Mucosa of descending colon (tissue), 3 donors: Measurements from ENCODE around the gene LEKR1. TPM values are rescaled to one million over a fixed set of nuclear protein-coding genes. Genes with fewer than 3 reads are reported as not detected.
"Not testable (repeated sequence)": the region's sequence is repeated elsewhere in the genome, so short reads cannot be mapped to it uniquely, and the experiment has no call there.

Experiments
- ATAC-seq: fragments of 200-7000 bp; cut with Tn5 transposase; one replicate; pipeline ENCODE4 v1.9.1; 2020; ENCODE audit warnings: mild to moderate bottlenecking, moderate library complexity
- DNase-seq, 3 donors: peaks; one replicate each; pipeline ENCODE4 v3.0.0-alpha.2; 2020
- H3K36me3 ChIP-seq: fragments of 200-600 bp; one replicate; pipeline ENCODE4 v1.8.0; 2021; ENCODE audit warnings: low read depth, mild to moderate bottlenecking
- H3K4me1 ChIP-seq: fragments of 200-600 bp; one replicate; pipeline ENCODE4 v1.8.0; 2021; ENCODE audit warnings: low read depth, mild to moderate bottlenecking
- H3K4me3 ChIP-seq: fragments of 200-600 bp; one replicate; pipeline ENCODE4 v1.8.0; 2021; ENCODE audit warnings: mild to moderate bottlenecking
- H3K9me3 ChIP-seq: fragments of 200-600 bp; one replicate; pipeline ENCODE4 v1.8.0; 2021; ENCODE audit warnings: mild to moderate bottlenecking
- CTCF ChIP-seq: fragments of 200-600 bp; IDR thresholded peaks from one replicate; pipeline ENCODE4 v1.8.0; 2022; ENCODE audit warnings: antibody characterized with exemption, mild to moderate bottlenecking
- intact Hi-C, 2 donors: fragments of 100-400 bp; cut with DNase I in 1 of 2; cut with micrococcal nuclease in 1 of 2; formaldehyde crosslinking; loops; one replicate each; pipeline versions ENCODE4 v1.11.0 to v1.11.1; 2022; cut with DNase I, micrococcal nuclease
- total RNA-seq, 3 donors: library from RNA; stranded (reverse); fragmentation: NEBNext Ultra II Directional in 2 of 3; extraction: Animal tissue kit (Norgen Biotek cat#: 25700) in 2 of 3; gene quantifications; one replicate each; pipeline versions ENCODE4 v1.2.1 to v1.2.4, GENCODE V29; 2021 to 2023
- donor health status: DM: no; HTN: no; CAD: no; lungs with moderate emphysema.
- donor health status: DM: no; HTN: no; CAD: no.
- donor health status: DM: no; HTN: yes; CAD: no.

The LEKR1 gene
- total RNA-seq, 3 donors from 2014 or later = 1.9 to 3.5 (median 1.9) TPM

GRCh38 chr3:156888176-156888575 lies 62.0 kb downstream of the LEKR1 start:
- no peaks in the 10 kb centered on the region for H3K4me1 ChIP-seq

GRCh38 chr3:156888576-156888975 lies 62.4 kb downstream of the LEKR1 start:
- H3K4me1 ChIP-seq = no peaks in the 10 kb centered on the region
- intact Hi-C loops = no loop called here
- no peaks in the 10 kb centered on the region for H3K36me3 ChIP-seq
- ATAC-seq = no peak
- no peak for DNase-seq
- TF ChIP-seq CTCF = no peak
- peaks cover 5% of the 10 kb centered on the region for H3K9me3 ChIP-seq
- H3K4me3 ChIP-seq = no peak overlapping the region

More at GRCh38 chr3:156888176-156888575, 62.0 kb downstream of the LEKR1 start:
- no peak for ATAC-seq
- TF ChIP-seq CTCF = no peak
- no peak for DNase-seq
- no peaks in the 10 kb centered on the region for H3K36me3 ChIP-seq
- peaks cover 9% of the 10 kb centered on the region for H3K9me3 ChIP-seq
- intact Hi-C loops = no loop called here
- H3K4me3 ChIP-seq = no peak overlapping the region

- TF ChIP-seq CTCF = no peak
- DNase-seq (no peak), ATAC-seq (no peak)
- no peaks in the 10 kb centered on the region for H3K36me3 ChIP-seq
- H3K4me1 ChIP-seq = no peaks in the 10 kb centered on the region
- no peak overlapping the region for H3K4me3 ChIP-seq
- H3K9me3 ChIP-seq = no peaks in the 10 kb centered on the region
- intact Hi-C loops = no loop called here
Measured at GRCh38 chr3:156892701-156893100, 66.5 kb downstream of the LEKR1 start.

GRCh38 chr3:156895374-156895773 lies 69.2 kb downstream of the LEKR1 start:
- DNase-seq, H3K9me3 ChIP-seq, H3K4me3 ChIP-seq, intact Hi-C loops, H3K4me1 ChIP-seq, H3K36me3 ChIP-seq, ATAC-seq: not testable (repeated sequence)

GRCh38 chr3:156897851-156898250 lies 71.7 kb downstream of the LEKR1 start:
- intact Hi-C loops, H3K36me3 ChIP-seq, H3K4me1 ChIP-seq, H3K9me3 ChIP-seq, H3K4me3 ChIP-seq, DNase-seq, ATAC-seq: not testable (repeated sequence)

GRCh38 chr3:156898296-156898880 lies 72.2 kb downstream of the LEKR1 start:
- Histone ChIP-seq H3K4me1 (no peaks in the 10 kb centered on the region), H3K4me3 (no peak overlapping the region), H3K9me3 (no peaks in the 10 kb centered on the region), H3K36me3 (no peaks in the 10 kb centered on the region)
- TF ChIP-seq CTCF = no peak
- ATAC-seq (no peak), DNase-seq (no peak)
- intact Hi-C loops = no loop called here

- DNase-seq (no peak), ATAC-seq (no peak)
- Histone ChIP-seq H3K9me3 (no peaks in the 10 kb centered on the region), H3K36me3 (no peaks in the 10 kb centered on the region), H3K4me3 (no peak overlapping the region), H3K4me1 (no peaks in the 10 kb centered on the region)
- intact Hi-C loops = no loop called here
- TF ChIP-seq CTCF = no peak
Measured at GRCh38 chr3:156899951-156900350, 73.8 kb downstream of the LEKR1 start.
